ENCODE measurements around the gene ZNF385B. TPM values are rescaled to one million over a fixed set of nuclear protein-coding genes. Genes with fewer than 3 reads are reported as not detected.
A peak's percentile ranks its signal among the peaks of the same experiment; 100 is the strongest.

ZNF385B gene
- total RNA-seq, 1 donor from 2014 or later, result 0.51 TPM

DNA sequence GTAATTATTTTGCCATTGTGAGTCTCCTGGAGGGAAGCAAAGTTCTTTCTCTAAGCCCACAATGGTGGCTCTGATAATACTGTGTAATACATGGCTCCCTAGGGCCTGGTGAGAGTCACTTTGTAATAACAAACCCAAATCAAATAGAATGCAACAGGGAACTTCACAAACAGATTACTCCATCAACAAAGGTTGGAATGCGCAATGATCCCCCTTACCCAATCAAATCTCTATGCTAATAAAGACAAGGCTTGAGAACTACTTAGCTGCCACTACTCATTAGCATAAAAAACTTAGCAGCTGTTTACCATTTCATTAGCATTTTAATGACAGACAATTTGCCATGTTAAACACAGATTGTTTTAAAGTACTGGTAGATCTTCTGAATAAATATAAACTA, 311.2 kb downstream of the ZNF385B start:
- no peak for DNase-seq

DNA sequence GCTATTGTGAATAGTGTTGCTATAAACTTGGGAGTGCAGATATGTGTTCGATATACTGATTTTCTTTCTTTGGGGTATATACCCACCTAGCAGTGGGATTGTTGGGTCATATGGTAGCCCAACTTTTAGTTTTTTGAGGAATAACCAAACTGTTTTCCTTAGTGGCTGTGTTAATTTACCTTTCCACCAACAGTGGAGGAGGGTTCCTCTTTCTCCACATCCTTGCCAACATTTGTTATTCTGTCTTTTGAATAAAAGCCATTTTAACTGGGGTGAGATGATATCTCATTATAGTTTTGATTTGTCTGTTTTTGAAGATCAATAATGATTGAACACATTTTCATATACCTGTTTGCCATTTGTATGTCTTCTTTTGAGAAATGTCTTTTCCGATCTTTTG, 314.8 kb downstream of the ZNF385B start:
- DNase-seq, result no peak

DNA sequence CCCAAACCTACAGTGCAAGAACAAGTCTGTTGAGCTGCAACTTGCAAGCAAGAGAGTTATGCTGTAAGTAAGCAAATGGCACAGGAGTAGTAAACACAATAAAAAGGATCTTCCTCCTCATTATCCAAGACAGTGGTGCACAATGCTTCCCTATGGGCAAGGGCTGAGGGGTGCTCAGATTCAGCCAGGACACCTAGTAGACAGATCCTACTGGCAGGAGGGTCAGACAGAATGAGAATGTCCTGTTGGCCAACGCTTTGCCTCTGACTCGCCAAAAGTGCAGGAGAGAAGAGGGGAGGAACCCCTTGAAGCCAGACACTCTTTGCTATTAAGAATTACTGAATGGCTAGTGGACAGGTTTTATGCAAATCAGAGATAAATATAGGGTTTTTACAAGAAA, 316.4 kb downstream of the ZNF385B start:
- no peak for DNase-seq

DNA sequence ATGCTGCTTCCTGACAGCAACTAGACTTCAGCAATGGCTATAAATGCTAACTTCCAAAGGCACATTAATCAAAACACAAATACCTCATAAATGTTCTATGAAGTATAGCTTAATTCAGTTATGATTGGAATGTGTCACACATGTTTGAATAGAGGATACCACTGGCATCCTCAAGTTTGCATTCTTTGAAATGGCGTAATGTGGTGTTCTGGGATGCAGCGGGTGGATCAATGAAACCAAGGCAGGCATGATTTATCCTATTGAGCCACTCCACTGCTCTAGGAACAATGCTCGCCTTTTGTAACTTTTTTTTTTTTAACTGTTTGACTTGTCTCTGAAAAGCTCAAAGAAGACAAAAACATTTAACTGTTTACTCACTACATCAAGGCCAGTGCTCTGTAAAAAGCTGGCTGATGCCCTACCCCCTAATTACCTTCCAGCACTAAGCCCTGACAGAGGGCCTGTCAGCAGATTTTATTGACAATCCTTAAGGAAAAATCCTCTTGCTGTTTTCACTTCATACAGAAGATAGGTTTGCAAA, 318.0 kb downstream of the ZNF385B start:
- no peak for DNase-seq

DNA sequence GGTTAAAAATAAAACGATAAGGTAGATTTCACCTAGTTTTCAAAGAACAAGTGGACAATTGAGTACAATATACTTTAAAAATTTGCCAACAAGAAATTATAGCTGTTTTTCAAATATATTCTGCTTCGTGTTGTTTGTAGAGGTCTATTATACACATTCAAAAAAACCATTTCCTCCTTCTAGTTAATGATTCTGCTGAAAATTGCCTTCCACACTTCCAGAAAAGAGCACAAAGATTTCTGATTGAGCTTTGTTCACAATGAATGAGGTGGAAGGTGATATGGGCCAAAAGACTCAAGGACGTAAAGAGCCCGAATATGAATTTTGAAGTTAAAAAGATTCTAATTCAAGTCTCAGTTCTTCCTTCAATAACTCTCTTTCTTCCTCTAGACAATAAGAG, 319.8 kb downstream of the ZNF385B start:
- DNase-seq, result no peak

DNA sequence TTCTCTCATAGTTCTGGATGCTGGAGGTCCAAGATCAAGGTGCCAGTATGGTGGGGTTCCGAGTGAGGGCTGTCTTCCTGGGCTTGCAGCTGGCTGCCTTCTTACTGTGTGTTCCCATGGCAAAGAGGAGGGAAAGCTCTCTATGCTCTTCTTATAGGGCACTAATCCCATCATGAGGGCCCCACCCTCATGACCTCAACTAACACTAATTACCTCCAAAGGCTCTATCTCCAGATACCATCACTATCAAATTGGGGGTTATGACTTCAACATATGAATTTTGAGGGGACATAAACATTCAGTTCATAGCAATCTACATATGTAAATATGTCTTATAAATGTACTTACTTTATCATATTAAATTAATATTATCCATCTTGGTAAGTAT, 322.3 kb downstream of the ZNF385B start:
- no peak for DNase-seq

DNA sequence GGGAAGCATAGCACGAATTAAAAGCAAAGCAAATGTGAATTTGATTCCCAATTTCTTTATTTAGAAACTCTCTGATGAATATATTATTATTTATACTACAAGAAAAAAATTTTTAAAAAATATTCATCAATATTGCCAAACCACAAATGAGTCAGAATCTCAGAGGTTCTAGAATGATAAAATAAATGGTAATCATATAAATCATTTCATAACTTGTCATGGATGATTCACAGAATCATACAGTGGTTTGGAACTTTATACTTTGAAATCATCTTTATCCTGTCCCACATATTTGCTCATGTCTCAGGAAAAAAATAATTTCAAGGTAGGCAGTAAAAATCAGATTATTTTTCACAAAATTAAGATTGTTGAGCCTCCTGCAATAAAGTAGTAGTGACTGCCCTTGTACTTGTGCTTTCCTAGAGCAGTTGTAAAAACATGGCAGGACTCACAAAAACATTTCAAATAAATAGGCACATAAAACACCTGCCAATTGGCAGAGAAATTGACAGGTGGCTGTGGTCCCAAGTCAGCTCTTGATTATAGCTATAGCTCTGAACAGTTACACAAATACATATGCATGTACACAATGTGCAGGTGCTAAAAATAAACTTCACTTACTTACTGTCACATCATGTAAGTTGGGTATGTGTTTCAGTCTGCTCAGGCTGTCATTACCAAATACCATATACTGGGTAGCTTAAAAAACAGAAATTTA, 322.8 kb downstream of the ZNF385B start:
- DNase-seq, result no peak

DNA sequence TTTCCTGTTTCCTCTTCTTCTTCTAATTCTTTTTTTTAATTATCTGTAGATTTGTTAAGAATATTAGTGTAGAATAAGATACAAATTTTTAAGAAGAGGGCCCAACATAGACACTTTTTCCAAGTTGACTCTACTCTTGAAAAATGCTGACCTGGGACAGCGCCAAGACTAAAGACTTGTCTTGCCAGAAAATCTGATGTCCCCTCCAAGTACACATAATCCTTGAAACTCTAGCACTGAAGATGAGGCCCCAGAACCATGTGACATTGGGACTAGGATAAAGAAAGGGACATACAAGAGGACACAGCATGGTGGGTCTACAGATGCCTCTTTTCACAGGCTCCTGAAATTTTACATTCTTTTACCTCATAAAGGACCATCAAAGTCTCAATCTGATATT, 325.2 kb downstream of the ZNF385B start:
- peak; percentile 13 for DNase-seq

DNA sequence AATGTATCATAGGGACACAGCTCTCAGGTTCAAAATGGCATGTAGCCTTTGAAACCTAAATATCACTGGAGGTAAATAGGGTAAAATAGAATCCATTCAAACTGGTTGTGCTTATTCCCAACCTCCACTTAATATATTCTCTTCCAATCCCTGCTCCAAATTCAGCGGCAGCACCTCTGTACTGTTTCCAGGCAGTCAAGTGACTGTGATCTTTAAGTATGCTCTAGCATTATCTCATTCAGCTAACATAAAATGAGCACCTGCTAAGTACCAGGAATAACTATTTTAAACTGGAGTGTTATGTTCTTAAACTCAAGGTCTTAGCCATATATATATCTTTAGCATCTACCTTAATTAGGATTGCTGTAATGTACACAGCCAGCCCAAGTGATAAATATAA, 327.5 kb downstream of the ZNF385B start:
- no peak for DNase-seq

DNA sequence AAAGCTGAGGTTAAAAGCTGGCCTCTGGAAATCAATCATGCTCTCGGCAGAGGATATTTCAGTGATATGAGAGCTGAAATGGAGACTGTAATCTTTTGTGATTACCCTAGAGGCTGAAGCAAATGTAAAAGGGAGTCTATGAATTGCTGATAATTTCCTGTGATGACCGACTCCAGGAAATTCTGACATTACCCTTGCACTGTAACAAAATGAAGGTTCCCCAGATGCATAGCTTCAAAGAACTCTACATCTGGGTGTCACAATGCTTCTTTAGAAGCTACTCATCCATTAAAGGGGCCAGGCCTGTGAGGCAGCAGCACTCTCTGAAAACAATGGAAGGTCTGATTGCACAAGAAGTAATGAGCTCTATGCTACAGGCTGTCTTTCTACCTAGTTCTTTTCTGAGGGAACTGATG, 328.5 kb downstream of the ZNF385B start:
- DNase-seq, result no peak

DNA sequence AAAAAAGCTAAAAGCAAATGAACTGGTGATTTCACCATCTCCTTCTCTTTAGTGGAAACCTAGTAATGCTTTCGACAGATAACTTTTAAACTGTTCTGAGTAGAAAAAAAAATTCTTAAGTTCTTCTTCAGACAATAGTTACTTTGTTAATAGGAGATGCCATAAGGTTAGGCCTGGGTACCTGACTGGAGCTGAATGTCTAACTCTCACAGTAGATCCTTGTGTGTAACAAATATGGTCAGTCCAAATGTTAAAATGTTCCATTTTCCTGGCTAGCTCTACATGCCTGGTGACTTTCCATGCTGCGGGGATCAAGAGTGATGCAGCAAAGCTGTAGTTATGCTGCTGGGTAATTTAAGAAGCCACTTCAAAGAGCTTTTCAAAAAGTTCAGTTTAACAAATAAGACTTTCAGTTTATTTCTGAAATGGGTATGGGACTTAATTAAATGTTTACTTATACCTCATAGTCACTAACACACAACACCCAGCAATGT, 332.8 kb downstream of the ZNF385B start:
- peak; percentile 26 for DNase-seq

DNA sequence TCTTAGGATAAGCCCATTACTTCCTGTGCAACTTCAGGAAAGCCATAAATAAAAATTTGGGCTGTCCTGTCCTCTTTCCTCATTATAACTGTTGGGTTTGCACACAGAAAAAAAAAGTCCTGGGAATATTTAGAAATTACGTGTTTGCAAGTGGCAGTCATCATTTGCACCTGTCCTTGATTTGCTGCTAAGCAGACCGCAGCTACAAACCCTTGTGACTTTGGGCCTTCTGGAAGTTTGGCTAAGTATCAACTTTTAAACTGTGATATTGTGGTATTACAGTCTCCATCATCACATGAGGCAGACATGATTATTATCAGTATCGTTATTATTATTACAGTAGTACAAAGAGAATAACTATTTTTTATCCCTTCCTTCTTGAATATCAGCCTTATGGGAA, 336.1 kb downstream of the ZNF385B start:
- peak; percentile 10 for DNase-seq

DNA sequence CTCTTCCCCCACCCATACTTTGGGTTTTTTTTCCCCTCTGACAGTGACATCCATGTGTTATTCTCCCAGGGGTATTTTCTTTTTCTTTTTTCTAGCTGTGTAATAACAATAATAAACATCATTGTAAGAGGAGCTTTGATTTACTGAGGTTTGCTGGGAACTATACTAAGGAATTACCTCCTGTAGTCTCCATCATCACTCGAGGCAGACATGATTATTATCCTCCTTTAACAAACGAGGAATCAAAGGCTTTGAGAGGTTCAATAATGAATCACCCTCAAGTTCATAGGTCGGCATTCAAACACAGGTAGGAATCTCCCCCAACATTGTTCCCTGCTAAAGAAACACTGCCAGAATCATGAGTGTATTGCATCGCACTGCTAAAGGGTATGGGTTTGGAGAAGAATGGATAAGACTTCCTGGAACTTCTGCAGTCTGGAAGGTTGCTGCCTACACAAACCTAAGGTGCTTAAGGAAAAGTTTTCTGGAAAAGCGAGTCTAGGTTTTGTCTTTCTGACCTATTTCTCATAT, 336.5 kb downstream of the ZNF385B start:
- DNase-seq, result no peak

DNA sequence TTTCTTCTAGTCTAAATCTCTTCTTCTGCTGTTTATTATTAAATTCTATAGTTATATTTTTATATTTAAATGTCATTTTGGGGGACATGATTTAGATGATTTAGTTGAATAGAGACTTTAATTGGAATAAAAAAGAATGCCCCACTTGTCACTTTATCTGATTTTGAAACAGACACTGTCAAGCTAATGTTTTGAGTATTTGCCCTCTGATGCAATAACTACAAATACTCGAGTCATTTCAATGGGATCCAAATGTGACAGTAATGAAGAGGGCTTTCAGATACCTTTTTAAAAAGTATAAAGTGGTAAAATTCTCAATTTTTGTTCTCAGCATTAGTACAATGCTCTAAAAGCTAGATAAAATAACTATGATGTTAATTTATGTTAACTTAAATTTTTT, 339.5 kb downstream of the ZNF385B start:
- DNase-seq, result no peak

DNA sequence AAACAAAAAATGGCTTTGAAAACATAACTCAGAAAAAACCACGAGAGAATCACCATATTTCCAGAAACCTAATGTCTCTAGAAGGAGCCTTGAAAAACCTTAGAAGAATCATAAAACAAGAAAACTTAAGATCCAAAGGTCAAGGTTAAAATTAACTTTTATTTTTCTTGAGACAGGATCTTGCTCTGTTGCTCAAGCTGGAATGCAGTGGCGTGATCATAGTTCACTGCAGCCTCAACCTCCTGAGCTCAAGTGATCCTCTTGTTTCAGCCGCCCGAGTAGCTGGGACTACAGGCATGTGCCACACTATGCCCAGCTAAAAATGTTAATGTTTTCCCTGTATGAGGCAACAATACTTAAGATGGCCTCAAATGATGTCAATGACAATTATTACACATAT, 342.6 kb downstream of the ZNF385B start:
- DNase-seq, result no peak

DNA sequence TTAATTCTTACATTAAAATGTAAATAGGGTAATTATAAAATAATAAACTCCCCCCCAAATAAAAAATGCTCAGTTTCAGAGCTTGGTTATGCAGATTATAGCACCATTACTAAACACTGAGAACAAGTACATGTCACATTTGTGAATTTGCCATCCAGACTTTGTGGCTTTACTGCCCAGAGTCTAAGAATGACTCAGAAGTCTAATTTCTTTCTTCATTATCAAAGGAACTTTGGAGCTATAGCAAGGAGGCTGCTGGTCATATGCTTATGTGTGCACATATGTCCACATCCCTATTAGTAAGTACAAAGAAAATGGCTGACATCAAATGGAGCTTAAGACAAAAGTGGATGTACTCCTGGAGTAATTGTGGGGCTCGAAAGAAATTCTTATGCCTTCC, 348.2 kb downstream of the ZNF385B start:
- DNase-seq, result no peak

DNA sequence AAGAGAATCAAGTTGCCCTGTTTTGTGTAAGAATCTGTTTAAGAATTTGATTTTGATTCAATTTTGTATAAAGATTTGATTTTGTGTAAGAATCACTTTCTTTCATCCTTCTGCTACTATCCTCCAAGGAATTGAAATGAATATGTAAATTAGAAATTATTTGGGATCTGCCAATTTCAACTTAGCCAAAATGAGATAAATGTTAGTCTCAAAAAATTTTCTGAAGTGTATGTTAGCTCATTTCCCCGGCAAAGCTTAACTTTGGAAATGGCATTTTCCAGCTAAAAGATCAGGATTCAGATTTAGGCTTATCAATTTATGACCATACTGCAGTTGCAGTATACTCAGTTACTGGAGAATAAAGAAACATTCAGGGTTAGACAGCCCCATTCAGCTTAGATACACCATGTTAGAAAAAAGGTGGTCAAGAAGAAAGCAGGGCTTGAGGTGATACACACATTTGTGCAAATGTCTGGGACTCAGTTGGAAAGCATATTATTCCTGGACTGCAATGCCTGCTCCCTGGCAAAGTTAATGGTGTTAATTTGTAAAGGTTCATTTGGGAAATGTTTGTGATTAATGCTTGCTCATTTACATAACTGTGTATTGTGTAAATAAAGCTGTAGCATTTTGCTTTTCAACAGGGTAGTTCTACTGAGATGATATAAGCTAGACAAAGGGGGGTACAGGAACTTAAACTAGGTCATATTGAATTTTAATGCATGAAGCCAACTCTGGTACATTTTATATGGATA, 349.0 kb downstream of the ZNF385B start:
- no peak for DNase-seq

DNA sequence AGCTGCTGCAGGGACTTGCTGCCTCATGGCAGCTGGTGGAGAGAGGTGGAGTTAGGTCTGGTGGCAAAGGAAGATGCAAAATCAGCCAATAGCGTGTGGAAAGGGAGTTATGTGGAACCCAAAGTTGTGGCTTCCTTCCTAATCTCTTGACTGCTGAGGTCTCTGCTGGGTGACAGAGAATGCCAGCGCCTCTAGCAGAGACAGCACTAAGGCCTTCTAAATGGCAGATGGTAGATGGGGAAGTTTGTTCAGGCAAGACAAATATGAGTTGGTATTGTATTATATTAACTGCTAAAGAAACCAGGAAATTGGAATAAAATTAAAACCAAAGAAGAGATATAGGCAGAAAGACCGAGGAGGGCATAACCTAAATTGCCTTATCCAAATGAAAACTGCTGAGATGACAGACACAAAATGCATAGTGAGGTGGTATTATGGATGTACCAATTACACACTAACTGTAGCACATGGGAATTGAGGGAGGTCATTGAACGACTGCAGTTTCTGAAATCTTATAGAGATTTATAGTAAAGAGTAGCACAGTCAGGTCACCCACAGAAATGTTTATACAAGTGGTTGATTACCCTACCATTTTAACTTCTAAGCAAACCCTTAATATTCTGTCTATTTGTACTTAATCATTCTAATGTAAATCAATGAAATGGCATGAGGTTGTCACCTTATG, 350.2 kb downstream of the ZNF385B start:
- no peak for DNase-seq

DNA sequence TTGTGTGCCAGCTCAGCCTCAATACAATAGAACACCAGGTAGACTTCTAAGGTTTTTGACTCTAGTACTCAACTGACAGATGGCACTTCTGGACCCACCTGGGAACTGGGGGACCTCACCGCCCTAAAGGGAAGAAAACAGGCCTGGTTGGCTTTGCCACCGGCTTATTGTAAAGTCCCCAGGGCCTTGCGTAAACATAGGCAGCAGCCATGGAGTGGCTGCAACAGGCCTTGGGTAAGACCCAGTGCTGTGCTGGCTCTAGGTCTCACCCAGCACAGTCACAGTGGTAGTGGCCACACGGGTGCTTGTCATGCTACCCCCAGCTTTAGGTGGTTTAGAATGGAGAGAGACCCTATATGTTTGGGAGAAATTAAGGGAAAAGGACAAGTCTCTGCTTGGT, 366.1 kb downstream of the ZNF385B start:
- DNase-seq, result no peak

DNA sequence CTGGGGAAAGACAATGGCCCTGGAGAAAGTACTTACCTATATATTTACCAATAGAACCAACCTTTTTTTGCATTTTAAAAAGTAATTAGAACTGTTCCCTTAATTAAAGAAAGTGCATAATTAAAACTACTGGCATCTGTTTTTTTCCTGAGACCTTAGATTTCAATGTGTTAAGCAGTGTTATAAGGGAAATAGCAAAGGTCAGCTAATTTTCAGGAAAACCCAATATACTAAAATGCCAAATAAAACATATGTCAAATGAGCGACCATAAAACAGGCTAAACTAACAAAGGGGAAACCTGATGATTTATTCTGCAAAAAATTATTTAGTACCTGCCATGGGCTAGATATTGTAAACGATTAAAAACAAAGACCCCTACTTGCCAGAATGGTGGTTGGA, 372.8 kb downstream of the ZNF385B start:
- no peak for DNase-seq

DNA sequence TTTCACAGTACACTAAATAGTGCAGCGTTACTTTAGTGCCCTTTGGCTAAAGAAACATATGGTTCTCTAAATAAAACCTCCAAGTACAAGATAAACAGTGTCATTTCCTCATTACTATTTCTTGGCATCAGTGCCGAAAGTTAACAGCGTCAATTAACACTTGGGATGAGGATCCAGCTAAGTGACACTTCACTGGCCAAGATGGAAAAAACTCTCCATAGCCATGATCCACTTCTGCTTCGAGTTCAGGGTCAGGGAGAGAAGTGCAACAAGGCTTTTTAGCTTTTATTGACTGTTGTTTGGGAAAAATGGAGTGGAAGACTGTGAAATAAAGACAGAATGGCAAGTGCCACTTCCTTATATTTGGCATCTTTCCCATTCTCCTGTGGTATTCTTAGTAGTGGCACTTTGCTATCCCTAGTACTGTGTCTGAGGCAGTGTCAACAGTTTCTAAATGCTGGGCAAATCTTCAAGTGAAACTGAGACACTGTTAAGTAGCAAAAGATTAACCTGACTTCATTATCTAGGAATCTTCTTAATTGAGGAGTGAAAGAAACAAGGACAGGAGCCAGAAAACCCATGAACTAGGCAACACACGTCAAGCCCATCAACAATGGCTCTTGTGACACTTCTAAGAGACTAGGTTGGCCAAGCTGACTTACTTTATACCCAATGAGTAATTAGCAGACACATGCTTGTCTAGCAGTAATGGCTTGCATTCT, 374.2 kb downstream of the ZNF385B start:
- peak; percentile 3 for DNase-seq

DNA sequence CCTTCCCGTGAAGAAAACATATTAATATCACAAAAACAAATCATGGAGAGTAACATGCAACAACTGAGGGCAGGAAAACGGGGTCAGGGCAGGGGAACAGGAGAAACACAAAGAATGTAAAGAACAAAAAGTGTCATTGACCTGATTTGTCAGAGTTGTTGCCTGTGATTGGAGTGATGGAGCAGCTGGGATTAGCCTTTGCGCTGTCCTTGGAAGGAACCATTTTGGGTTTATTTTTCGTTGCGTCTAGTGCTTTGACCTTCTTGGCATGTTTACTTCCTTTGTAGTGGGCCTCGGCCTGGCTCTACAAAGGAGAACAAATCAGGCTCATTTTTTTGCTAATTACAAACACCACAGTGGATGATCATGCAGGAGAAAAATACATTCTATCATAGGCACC, 378.3 kb downstream of the ZNF385B start:
- no peak for DNase-seq
